IPS-18a (cell line): Measurements from ENCODE around the gene PRRC1.

Experiments
- H3K27ac ChIP-seq: one replicate; pipeline ENCODE4 v1.5.1; 2013; ENCODE audit warnings: low read length
- H3K27me3 ChIP-seq: one replicate; pipeline ENCODE4 v1.6.1; 2013; ENCODE audit warnings: mild to moderate bottlenecking, low read length; ENCODE audit not compliant: control insufficient read depth, insufficient read depth
- H3K36me3 ChIP-seq: one replicate; pipeline ENCODE4 v1.6.1; 2013; ENCODE audit warnings: low read depth, low read length; ENCODE audit not compliant: control insufficient read depth
- H3K4me1 ChIP-seq: one replicate; pipeline ENCODE4 v1.6.1; 2013; ENCODE audit warnings: low read depth, low read length; ENCODE audit not compliant: control insufficient read depth
- H3K4me3 ChIP-seq: one replicate; pipeline ENCODE4 v1.5.1; 2013; ENCODE audit warnings: low read length
- H3K9ac ChIP-seq: one replicate; pipeline ENCODE4 v1.6.1; 2013; ENCODE audit warnings: mild to moderate bottlenecking, low read length, moderate library complexity
- H3K9me3 ChIP-seq: one replicate; pipeline ENCODE4 v1.6.1; 2013; ENCODE audit warnings: low read depth, low read length; ENCODE audit not compliant: control insufficient read depth

The PRRC1 gene

DNA sequence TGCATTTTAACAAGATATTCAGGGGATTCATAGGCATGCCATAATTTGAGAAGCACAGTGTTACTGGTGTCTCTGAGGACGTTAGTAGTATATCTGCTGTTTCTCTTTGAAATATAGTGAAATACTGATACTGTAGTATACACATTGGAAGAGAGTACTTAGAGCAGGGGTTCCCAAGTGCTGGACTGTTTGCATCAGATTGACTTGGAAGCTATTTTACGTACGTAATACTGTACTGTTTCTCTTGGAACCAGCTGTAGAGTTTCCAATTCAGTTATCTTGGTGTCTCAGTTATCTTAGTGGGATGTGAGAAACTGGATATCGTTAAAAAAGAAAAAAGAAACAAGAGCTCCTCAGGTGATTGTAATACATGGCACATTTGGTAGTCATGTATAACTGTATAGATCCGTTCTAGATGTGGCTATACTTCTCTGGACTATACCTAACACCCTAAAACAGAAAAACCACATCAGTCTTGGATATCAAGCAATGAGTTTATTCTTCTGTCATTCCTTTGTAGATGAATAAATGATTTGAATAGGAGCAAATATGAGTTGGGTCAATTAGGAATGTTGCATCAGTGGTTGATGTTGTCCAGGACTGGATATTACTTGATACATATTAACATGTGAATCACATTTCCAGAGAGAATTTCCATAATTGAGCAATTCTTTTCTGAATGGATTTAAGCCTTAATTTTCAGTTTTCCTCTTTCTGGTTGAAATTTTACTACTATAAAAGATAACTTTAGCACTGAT is 33.4 kb downstream of the PRRC1 start:
- Histone ChIP-seq H3K9ac (no peak overlapping the region), H3K4me1 (no peaks in the 10 kb centered on the region), H3K27ac (no peak overlapping the region), H3K9me3 (no peaks in the 10 kb centered on the region), H3K36me3 (peaks cover 46% of the 10 kb centered on the region), H3K27me3 (no peaks in the 10 kb centered on the region), H3K4me3 (no peak overlapping the region)

DNA sequence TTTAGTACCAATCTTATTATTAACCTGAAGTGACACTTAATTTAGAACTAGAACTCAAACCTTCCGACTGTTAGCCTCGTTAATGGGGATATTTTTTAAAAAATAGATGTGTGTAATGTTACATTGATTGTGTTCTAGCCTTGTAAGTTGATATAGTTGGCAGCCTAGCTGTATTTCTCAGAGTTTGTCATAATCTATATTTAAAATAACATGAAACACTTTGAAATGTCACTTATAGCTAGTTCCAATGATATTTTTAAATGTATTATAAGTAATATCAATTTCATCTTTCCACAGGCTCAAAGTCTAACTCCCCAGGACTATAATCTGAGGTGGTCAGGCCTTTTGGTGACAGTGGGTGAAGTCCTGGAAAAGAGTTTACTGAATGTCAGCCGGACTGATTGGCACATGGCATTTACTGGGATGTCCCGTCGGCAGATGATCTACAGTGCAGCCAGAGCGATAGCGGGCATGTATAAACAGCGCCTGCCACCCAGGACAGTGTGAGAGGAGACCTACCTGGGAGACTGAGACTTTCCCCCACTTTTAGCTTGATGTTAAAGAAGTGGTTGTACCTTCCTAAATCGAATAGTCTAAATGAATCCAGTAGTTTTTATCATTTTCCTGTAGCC is 34.1 kb downstream of the PRRC1 start:
- H3K4me1 ChIP-seq, result no peaks in the 10 kb centered on the region
- no peaks in the 10 kb centered on the region for H3K9me3 ChIP-seq
- H3K27me3 ChIP-seq, result no peaks in the 10 kb centered on the region
- peaks cover 46% of the 10 kb centered on the region for H3K36me3 ChIP-seq
- H3K4me3 ChIP-seq, result no peak overlapping the region
- no peak overlapping the region for H3K27ac ChIP-seq
- H3K9ac ChIP-seq, result no peak overlapping the region

DNA sequence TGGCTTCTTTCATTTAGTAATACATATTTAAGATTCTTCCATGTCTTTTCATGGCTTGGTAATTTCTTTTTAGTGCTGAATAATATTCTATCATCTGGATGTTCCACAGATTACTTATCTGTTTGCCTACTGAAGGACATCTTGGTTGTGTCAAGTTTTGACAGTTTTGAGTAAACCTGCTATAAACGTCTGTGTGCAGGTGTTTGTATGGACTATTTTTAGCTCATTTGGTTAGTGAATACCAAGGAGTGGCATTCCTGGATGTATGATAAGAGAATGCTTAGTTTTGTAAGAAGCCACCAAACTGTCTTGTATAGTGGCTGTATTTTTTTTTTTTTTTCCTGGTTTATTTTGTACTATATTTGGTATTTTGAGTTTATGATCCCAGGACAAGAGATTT is 38.4 kb downstream of the PRRC1 start:
- Histone ChIP-seq H3K9me3 (no peaks in the 10 kb centered on the region), H3K27ac (no peak overlapping the region), H3K36me3 (peaks cover 24% of the 10 kb centered on the region), H3K27me3 (no peaks in the 10 kb centered on the region), H3K9ac (no peak overlapping the region), H3K4me3 (no peak overlapping the region), H3K4me1 (no peaks in the 10 kb centered on the region)

DNA sequence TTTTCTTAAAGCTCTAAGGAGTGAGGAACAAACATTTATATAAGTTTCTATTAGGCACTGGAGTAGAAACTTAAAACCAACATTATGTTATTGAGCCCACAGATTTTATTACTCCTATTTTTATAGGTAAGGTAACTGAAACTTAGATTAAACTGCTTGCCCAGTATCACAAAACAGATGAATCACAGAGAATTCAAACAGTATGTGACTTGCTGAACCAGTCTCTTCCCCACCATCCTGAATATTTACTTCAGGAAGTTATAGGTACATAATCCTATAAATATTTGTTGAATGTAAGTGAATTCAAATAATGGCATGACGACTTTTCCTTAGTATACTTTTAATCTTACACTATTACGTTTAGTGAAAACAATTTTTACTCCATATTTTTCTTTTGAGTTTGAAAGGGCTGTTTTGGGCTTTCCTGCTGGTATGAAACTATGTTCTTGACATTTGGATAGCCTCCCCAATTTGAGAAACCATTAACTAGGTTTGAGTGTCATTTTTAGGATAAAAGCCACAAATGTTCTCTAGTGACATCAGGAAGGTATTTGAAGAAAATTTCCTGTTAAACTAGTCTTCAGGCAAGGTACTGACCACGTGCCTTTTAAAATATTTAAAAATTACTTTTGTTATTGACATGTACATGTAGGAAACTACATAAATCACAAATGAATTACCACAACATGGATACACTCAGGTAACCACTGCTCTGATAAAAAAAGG is 39.3 kb downstream of the PRRC1 start:
- Histone ChIP-seq H3K9me3 (no peaks in the 10 kb centered on the region), H3K36me3 (peaks cover 14% of the 10 kb centered on the region), H3K4me1 (no peaks in the 10 kb centered on the region), H3K9ac (no peak overlapping the region), H3K4me3 (no peak overlapping the region), H3K27ac (no peak overlapping the region), H3K27me3 (no peaks in the 10 kb centered on the region)

DNA sequence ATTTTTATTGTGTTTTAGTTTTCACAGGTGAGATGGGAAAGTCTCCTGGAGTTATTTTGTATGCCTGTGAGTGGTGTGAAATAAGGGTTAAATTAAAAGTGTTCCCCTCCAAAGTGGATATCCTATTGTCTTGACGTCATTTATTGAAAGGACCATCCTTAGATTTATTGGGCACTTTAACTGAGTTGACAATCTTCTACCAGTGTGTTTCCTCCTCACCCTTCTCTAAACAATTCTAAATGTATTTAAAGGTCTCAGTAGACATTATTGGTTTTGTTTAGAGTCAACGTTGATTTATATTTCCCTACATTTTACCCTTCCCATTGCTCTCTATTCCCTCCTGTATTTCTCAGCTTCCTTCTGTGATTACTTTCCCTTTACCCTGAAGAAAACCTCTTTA is 40.8 kb downstream of the PRRC1 start:
- Histone ChIP-seq H3K27ac (no peak overlapping the region), H3K9ac (no peak overlapping the region), H3K36me3 (peaks cover 5% of the 10 kb centered on the region), H3K4me1 (no peaks in the 10 kb centered on the region), H3K4me3 (no peak overlapping the region), H3K27me3 (no peaks in the 10 kb centered on the region), H3K9me3 (no peaks in the 10 kb centered on the region)

DNA sequence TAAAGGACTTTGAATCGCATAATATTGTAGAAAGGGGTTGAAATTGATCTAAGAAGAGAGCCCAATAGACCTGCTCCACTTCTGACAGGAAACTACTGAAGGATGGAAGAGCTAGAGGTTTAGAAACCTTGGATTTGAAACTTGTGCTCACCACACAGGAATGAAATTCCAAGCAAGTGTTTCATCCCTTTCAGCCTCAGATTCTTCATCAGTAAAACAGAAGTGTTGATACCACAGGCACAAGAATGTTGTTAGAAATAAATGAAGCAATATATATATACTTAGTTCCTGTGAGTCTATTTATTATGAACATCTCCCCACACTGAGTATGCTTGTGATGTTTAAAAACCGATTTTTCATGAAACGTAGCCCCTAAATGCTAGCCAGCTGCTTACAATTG is 43.8 kb downstream of the PRRC1 start:
- H3K27me3 ChIP-seq, result no peaks in the 10 kb centered on the region
- H3K9ac ChIP-seq, result no peak overlapping the region
- H3K9me3 ChIP-seq, result no peaks in the 10 kb centered on the region
- H3K27ac ChIP-seq, result no peak overlapping the region
- H3K4me1 ChIP-seq, result no peaks in the 10 kb centered on the region
- H3K36me3 ChIP-seq, result no peaks in the 10 kb centered on the region
- H3K4me3 ChIP-seq, result no peak overlapping the region

DNA sequence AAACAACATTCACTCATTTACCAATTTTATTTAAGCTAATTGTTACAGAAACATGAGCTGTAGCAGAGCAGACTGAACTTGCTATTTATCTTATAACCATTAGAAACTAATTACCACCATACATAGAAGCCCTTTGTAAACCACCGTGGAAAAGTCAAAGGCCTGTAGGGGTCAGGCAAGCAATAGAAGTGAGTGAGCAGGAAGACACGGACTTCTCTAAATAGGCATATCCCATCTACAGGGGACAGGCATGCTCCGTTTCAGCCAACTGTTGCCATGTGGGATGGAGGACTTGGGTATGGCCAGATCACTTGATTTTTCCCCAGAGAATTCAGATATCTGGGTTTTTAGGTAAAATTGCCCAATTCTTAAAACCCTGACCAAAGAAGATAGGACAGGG is 44.8 kb downstream of the PRRC1 start:
- no peaks in the 10 kb centered on the region for H3K27me3 ChIP-seq
- H3K4me3 ChIP-seq, result no peak overlapping the region
- no peaks in the 10 kb centered on the region for H3K36me3 ChIP-seq
- H3K9me3 ChIP-seq, result no peaks in the 10 kb centered on the region
- no peaks in the 10 kb centered on the region for H3K4me1 ChIP-seq
- H3K27ac ChIP-seq, result no peak overlapping the region
- H3K9ac ChIP-seq, result no peak overlapping the region

DNA sequence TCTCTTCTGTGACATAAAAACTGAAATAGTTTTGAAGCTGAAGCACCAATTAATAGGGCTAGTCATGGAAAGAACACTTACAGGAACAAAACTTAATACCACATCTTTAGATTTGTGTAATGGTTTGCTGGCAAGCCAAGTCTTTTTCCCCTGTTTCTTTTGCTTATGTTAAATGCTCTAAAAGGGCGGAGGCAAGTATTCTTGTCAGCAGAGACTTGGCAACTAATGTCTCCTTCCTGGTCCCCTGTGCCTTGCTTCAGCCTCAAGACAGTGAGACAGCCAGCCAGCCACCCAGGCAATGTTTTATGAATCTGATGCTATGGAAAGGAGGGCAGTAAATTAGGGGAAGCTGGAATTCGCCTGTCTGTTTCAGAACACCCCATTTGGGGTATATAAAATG is 45.7 kb downstream of the PRRC1 start:
- Histone ChIP-seq H3K36me3 (no peaks in the 10 kb centered on the region), H3K27ac (no peak overlapping the region), H3K27me3 (no peaks in the 10 kb centered on the region), H3K9ac (no peak overlapping the region), H3K9me3 (no peaks in the 10 kb centered on the region), H3K4me3 (no peak overlapping the region), H3K4me1 (peaks cover 3% of the 10 kb centered on the region)

DNA sequence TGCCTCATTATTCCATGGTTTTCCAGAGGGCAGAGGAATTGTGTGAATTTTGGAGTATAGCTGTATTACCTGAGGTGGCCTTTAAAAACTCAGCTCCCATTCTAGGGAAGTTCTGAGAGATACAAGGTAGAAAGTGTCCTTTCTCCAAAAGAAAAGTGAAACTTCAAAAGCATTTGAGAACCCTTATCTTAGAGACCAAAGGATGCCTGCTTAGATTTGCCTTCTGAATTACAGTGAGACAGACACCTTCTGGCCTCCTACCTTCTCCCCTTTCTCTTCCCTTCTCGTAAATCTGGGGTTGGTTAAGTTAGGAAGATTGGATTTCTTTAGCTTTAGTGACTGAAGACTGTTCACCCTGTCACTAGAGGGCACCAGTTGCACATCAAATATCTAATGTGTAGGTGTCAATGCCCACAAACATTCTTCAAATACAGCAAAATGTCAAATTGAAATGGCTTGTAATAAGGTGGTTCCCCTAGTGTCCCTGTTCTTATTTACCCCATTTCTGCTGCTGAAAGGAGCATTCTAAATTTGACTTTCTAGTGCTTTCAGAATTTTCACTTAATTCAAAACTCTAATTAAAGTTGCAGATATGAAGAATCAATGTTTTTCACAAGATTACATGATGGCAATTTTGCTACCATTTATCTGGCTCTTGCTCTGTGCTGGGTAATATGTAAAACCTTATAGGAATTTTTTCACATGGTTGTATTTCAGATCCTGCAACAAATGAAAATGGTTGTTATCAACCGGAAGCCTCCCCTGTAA is 46.7 kb downstream of the PRRC1 start:
- Histone ChIP-seq H3K9me3 (no peaks in the 10 kb centered on the region), H3K36me3 (no peaks in the 10 kb centered on the region), H3K4me1 (peaks cover 3% of the 10 kb centered on the region), H3K27ac (no peak overlapping the region), H3K4me3 (no peak overlapping the region), H3K9ac (no peak overlapping the region), H3K27me3 (no peaks in the 10 kb centered on the region)

DNA sequence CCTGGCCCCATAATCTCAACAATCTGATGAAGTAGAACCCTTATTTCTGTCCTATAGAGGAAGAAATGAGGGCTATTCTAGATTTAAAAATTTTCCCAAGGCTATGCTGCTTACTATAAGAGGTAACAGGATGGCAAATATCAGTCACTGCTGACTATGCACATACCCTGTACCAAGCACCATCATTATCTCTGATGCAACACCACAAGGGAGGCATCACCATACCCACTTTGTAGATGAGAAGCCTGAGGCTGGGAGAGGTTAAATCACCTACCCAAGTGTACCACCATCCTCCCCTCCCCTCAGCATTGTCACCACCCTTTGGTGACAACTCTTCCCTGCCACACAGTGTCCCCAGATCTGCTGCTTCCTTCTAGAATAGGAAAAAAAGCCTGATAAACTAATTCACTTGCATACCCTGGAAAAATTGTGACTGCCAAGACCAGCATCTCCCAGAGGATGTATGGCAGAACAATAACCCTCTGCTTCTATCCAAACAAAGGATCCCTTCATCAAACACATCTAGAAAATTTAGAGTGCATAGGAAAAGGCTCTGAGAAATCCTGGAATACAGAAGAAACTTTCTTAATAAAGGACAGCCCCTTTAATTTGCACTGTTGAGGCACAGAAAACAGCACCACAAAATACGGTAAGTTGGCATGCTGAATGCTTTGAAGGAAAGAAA is 48.3 kb downstream of the PRRC1 start:
- Histone ChIP-seq H3K4me3 (no peak overlapping the region), H3K9ac (no peak overlapping the region), H3K4me1 (peaks cover 3% of the 10 kb centered on the region), H3K36me3 (no peaks in the 10 kb centered on the region), H3K27me3 (no peaks in the 10 kb centered on the region), H3K27ac (no peak overlapping the region), H3K9me3 (no peaks in the 10 kb centered on the region)
